ENCODE data around the gene LIN37. TPM values are rescaled to one million over a fixed set of nuclear protein-coding genes. Genes with fewer than 3 reads are reported as not detected.

The LIN37 gene
- total RNA-seq, 4 donors from 2014 or later = 14.8 to 19.5 (median 16.6) TPM

GRCh38 chr19:35753634-35754369 lies 5.4 kb downstream of the LIN37 start:
- ATAC-seq (no peak), DNase-seq (no peak)
- Histone ChIP-seq H3K36me3 (peaks cover 0 to 16% of the 10 kb centered on the region in 2 donors), H3K27me3 (no peaks in the 10 kb centered on the region), H3K9me3 (no peaks in the 10 kb centered on the region), H3K4me3 (no peak overlapping the region), H3K4me1 (peaks cover 25 to 50% of the 10 kb centered on the region in 2 donors), H3K27ac (peak overlapping the region; percentile 89 to 97 (median 95))
- intact Hi-C loops (cut with DNase I; ENCODE audit: low total_unique reads) (loop anchor here (10.0 kb wide), 1 partner anchor 461 kb away; the partner anchor contains the start of genes ZNF146 and ZNF565), in situ Hi-C loops (cut with MboI; ENCODE audit: low sequenced_read_pairs in 4 of 4) (loop anchor here in 1 of 4 donors (25.0 kb wide), 1 partner anchor 383 kb away; the partner anchor contains the start of gene CAPNS1)
- TF ChIP-seq CTCF (IDR thresholded peaks at IDR 0.05 in 4 of 5, conservative IDR thresholded peaks at IDR 0.05 in 1 of 5) (no peak), POLR2A (IDR thresholded peaks at IDR 0.05) (no peak)

- no peaks in the 10 kb centered on the region for H3K9me3 ChIP-seq
- intact Hi-C loops (cut with DNase I; ENCODE audit: low total_unique reads) = loop anchor here (1.0 to 10.0 kb wide), 6 partner anchors 37 to 712 kb away; partner anchors contain the start of genes COX6B1, COX7A1, HPN and USF2
- DNase-seq (no peak), ATAC-seq (no peak)
- H3K36me3 ChIP-seq = peaks cover 0 to 16% of the 10 kb centered on the region in 2 donors
- H3K4me3 ChIP-seq = peak overlapping the region in 3 of 4 donors; percentile 72 to 84 (median 76)
- TF ChIP-seq POLR2A (IDR thresholded peaks at IDR 0.05) (no peak), CTCF (IDR thresholded peaks at IDR 0.05 in 4 of 5, conservative IDR thresholded peaks at IDR 0.05 in 1 of 5) (no peak)
- in situ Hi-C loops (cut with MboI; ENCODE audit: low sequenced_read_pairs in 4 of 4) = loop anchor here in 1 of 4 donors (25.0 kb wide), 1 partner anchor 383 kb away; the partner anchor contains the start of gene CAPNS1
- peak overlapping the region; percentile 89 to 97 (median 95) for H3K27ac ChIP-seq
- H3K4me1 ChIP-seq = peaks cover 23 to 46% of the 10 kb centered on the region in 2 donors
- no peaks in the 10 kb centered on the region for H3K27me3 ChIP-seq
These were observed 6.2 kb downstream of the LIN37 start for GRCh38 chr19:35754370-35755130.

GRCh38 chr19:35755131-35755549 lies 6.8 kb downstream of the LIN37 start:
- Histone ChIP-seq H3K4me3 (peak overlapping the region; percentile 57 to 84 (median 74)), H3K27me3 (no peaks in the 10 kb centered on the region), H3K4me1 (peaks cover 23 to 43% of the 10 kb centered on the region in 2 donors), H3K9me3 (no peaks in the 10 kb centered on the region), H3K36me3 (peaks cover 0 to 16% of the 10 kb centered on the region in 2 donors), H3K27ac (peak overlapping the region; percentile 89 to 97 (median 95))
- TF ChIP-seq CTCF (IDR thresholded peaks at IDR 0.05 in 4 of 5, conservative IDR thresholded peaks at IDR 0.05 in 1 of 5) (no peak), POLR2A (IDR thresholded peaks at IDR 0.05) (peak in 1 of 2 donors; percentile 74)
- ATAC-seq = peak; percentile 1 to 7
- in situ Hi-C loops (cut with MboI; ENCODE audit: low sequenced_read_pairs in 4 of 4) = loop anchor here in 1 of 4 donors (25.0 kb wide), 1 partner anchor 382 kb away; the partner anchor contains the start of gene CAPNS1
- DNase-seq = no peak
- intact Hi-C loops (cut with DNase I; ENCODE audit: low total_unique reads) = loop anchor here (1.0 to 10.0 kb wide), 6 partner anchors 38 to 713 kb away; partner anchors contain the start of genes COX6B1, COX7A1, HPN and USF2

- in situ Hi-C loops (cut with MboI; ENCODE audit: low sequenced_read_pairs in 4 of 4) (loop anchor here in 1 of 4 donors (25.0 kb wide), 1 partner anchor 382 kb away; the partner anchor contains the start of gene CAPNS1), intact Hi-C loops (cut with DNase I; ENCODE audit: low total_unique reads) (loop anchor here (1.0 to 10.0 kb wide), 6 partner anchors 38 to 713 kb away; partner anchors contain the start of genes COX6B1, COX7A1, HPN and USF2)
- H3K9me3 ChIP-seq = no peaks in the 10 kb centered on the region
- peaks cover 0 to 16% of the 10 kb centered on the region in 2 donors for H3K36me3 ChIP-seq
- no peaks in the 10 kb centered on the region for H3K27me3 ChIP-seq
- H3K4me3 ChIP-seq = peak overlapping the region; percentile 57 to 84 (median 74)
- H3K4me1 ChIP-seq = peaks cover 23 to 43% of the 10 kb centered on the region in 2 donors
- ATAC-seq (peak; percentile 40 to 43), DNase-seq (peak; percentile 81 to 91)
- peak; percentile 76 to 79 for TF ChIP-seq POLR2A (IDR thresholded peaks at IDR 0.05)
- TF ChIP-seq CTCF (IDR thresholded peaks at IDR 0.05 in 4 of 5, conservative IDR thresholded peaks at IDR 0.05 in 1 of 5) = no peak
- H3K27ac ChIP-seq = peak overlapping the region; percentile 89 to 97 (median 95)
These were observed 7.4 kb downstream of the LIN37 start for GRCh38 chr19:35755550-35756376.
